KBM-7 (cell line): ENCODE results near the gene EFHC1.
"Not testable (repeated sequence)": the region's sequence is repeated elsewhere in the genome, so short reads cannot be mapped to it uniquely, and the experiment has no call there.

Experiments used
- DNase-seq: peaks from one replicate; pipeline ENCODE4 v3.0.0-alpha.2; 2015
- in situ Hi-C: fragments of 300-500 bp; cut with MboI; formaldehyde crosslinking; loops from 2 replicates; pipeline ENCODE4 v1.14.3; 2020; ENCODE audit warnings: low sequenced_read_pairs, low pct_unique_long_range_greater_than_20kb, mixed read lengths

EFHC1 gene

DNA sequence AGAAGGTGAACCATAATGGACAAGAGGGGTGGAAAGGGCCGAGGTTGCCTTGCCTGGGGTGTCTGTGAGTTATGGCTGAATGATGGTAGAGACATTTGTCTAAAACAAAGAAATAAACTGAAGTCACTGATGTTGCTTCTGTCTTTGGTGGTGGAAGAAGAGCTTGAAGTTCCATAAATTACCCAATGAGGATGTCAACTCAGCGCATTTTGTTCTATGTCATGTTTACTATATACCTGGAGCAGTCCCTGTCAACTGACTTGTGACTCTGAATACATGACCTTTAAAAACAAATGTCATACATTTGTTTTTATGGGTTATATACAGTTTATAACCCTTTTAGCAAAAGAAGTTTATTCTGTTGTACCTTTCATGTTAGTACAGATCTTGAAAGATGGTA, 2.0 kb downstream of the EFHC1 start:
- in situ Hi-C loops = no loop called here
- DNase-seq = no peak

DNA sequence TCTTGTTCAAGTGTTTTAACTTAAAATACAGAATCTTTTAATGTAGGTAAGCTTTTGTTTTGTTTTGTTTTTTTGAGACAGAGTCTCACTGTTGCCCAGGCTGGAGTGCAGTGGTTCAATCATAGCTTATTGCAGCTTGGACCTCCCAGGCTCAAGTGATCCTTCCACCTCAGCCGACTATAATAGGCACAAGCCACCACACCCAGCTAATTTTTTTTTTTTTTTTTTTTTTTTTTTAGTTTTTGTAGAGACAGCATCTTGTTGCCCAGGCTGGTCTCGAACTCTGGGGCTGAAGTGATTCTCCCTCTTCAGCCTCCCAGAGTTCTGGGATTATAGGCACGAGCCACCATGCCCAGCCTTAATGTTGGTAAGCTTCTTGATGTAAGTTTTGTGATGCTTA, 3.3 kb downstream of the EFHC1 start:
- in situ Hi-C loops = no loop called here
- DNase-seq = no peak

- in situ Hi-C loops = no loop called here
- DNase-seq = no peak
Observed at GRCh38 chr6:52423971-52424381, 3.8 kb downstream of the EFHC1 start.

- DNase-seq = no peak
- in situ Hi-C loops = no loop called here
Observed at GRCh38 chr6:52424513-52424912, 4.4 kb downstream of the EFHC1 start.

DNA sequence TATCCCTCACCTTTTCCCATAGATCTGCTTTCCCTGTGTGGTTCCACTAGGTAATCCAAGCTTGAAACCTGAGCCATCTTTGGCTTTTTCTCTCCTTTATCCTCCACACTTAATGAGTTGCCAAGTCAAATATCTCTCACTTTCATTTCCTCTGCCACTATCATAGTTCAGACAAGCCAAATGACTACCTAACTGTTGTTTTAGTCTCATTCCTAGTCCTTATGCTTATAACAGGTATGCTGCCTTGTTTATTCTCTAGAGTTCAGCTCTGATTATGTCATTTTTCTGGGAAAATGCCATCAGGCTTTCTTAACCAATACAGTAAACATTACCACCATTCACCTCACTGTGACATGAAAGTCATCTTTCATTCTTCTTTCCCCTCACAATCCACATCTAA, 6.5 kb downstream of the EFHC1 start:
- no peak for DNase-seq
- in situ Hi-C loops = no loop called here

DNA sequence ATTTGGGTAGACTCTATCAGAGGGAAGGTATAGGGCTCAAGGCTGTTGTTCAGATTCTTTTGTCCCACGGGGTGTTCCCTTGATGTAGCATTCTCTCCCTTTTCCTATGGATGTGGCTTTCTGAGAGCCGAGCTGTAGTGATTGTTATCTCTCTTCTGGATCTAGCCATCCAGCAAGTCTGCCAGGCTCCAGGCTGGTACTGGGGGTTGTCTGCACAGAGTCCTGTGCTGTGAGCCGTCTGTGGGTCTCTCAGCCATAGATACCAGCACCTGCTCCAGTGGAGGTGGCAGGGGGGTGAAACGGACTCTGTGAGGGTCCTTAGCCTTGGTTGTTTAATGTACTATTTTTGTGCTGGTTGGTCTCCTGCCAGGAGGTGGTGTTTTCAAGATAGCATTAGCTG, 13.2 kb downstream of the EFHC1 start:
- in situ Hi-C loops, DNase-seq: not testable (repeated sequence)

DNA sequence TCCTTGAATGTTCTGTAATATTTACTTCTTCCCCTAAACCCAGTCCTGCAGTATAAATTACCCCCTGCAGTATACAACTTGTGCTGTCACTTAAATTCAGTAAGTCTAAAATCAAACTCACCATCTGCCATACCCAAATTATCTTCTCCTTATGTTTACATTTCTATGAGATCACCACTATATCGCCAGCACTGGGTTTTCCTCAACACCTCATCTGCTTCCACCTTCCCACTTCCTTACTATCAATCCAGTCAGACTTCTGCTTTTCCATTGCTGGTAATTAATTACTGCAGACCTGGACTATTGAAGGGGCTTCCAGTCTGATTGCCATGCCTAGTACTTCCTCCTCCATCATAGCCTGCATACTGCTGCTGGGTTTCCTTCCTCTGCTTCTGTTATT, 15.2 kb downstream of the EFHC1 start:
- DNase-seq = peak; percentile 13
- in situ Hi-C loops = no loop called here

DNA sequence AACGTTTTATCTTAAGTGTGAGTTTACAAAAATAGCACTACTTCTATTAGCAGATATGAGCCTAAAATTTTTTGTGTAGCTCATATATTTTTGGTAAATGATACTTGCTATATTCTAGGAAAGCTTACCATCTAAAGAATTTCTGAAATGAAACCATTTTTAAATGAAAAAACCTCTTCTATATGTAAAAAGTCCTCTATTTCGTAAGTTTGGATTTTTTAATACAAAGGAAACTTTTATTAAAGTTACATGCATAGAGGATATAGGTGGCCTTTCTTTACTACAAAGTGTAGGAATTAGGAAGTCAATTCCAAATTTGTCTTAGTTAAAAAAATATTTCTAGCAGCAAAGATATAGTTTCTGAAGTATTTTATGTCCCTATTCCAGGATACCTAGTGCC, 18.8 kb downstream of the EFHC1 start:
- in situ Hi-C loops = no loop called here
- DNase-seq = no peak

- in situ Hi-C loops = no loop called here
- no peak for DNase-seq
Observed at GRCh38 chr6:52454556-52454955, 34.4 kb downstream of the EFHC1 start.

DNA sequence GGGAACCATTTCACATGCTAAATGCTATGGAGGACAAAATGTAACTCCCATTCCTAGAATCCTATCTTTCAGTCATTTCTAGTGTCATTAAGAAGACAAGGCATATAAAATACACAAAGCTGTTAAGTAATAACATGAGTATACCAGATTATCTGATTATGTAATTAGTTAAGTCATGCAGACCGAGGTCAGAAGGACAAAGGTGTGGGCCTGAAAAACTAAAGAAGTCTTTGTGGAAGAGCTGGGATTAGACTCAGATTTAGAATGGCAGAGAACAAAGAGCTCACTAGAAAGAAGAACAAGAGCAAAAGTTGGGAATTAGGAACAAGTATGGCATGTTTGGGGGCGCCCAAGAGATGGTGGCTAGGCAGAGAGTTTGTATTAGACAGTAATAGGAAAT, 37.0 kb downstream of the EFHC1 start:
- no peak for DNase-seq
- in situ Hi-C loops = no loop called here

GRCh38 chr6:52461194-52461593, 41.1 kb downstream of the EFHC1 start:
- in situ Hi-C loops, DNase-seq: not testable (repeated sequence)

DNA sequence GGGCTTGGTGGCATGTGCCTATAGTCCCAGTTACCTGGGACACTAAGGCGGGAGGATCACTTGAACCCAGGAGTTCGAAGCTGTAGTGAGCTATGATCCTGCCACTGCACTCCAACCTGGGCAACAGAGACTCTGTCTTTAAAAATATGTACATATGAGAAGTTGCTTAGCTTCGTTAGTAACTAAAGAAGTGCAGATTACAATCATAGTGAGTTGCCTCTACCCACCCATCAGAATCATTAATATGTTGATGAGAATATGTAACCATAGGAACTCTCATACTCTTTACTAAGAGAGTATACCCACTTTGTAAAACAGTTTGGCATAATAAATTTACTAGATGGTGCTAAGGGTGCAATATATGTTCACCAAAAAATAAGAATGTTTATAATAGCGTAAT, 54.0 kb downstream of the EFHC1 start:
- no peak for DNase-seq
- in situ Hi-C loops = no loop called here

- DNase-seq = no peak
- in situ Hi-C loops = no loop called here
Observed at GRCh38 chr6:52475307-52475706, 55.2 kb downstream of the EFHC1 start.

- DNase-seq = no peak
Observed at GRCh38 chr6:52482903-52483670, 62.9 kb downstream of the EFHC1 start.

GRCh38 chr6:52483671-52484003, 63.5 kb downstream of the EFHC1 start:
- DNase-seq = no peak
- in situ Hi-C loops = no loop called here

More at GRCh38 chr6:52482903-52483670, 62.9 kb downstream of the EFHC1 start:
- in situ Hi-C loops = no loop called here

GRCh38 chr6:52489881-52490280, 69.7 kb downstream of the EFHC1 start:
- in situ Hi-C loops = no loop called here
- DNase-seq = no peak

DNA sequence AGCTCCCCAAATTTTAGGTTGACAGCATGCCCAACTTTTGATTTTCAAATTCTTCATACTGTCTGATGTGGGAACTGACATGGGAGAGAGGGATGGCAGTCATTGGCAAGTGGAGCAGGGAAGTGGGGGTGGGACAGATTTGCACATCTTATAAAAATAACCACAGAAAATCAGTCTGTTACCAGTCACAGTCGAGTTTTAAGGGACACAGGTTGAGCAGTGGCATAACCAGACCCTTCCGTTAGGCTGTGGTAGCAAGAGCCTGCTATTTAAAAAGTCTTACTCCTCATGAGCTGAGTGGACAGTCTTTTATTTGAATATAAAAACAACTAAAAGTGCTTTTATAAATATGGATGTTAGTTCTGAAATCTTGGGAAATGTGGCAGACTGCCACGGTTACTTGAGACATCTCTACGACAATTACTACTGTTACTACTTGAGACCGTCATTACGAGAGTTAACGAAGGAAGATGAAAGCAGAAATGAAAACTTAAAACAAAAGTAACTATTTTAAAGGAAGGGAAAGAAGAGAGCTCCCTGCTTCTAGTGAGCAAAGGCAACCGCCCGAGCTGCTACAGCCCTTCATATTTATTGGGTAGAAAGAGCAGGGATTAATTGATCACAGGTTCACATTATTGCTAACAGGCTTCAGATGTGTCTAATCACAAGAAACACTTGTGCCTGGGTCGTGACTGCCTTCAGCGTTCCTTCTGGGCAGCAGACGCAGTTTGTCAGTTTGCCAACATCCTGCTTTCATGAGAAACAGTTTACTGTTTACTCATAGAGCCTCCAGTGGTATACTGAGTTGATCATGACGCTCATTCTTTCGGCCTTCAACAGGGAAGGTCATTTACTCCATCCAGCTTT, 71.3 kb downstream of the EFHC1 start:
- in situ Hi-C loops = no loop called here
- no peak for DNase-seq

GRCh38 chr6:52493669-52494068, 73.5 kb downstream of the EFHC1 start:
- DNase-seq = no peak
- in situ Hi-C loops = no loop called here

GRCh38 chr6:52494298-52495072, 74.3 kb downstream of the EFHC1 start:
- in situ Hi-C loops = no loop called here
- no peak for DNase-seq

- in situ Hi-C loops = no loop called here
- no peak for DNase-seq
Observed at GRCh38 chr6:52495922-52496321, 75.8 kb downstream of the EFHC1 start.
